Suppressor macrophage (primary cell): Measurements from ENCODE around the gene CADPS2.
"Not testable (repeated sequence)": the region's sequence is repeated elsewhere in the genome, so short reads cannot be mapped to it uniquely, and the experiment has no call there.

Experiments used
- DNase-seq, 4 experiments: peaks; one replicate each; pipeline ENCODE4 v3.0.0-alpha.2; 2020 to 2022

The CADPS2 gene

GRCh38 chr7:122849322-122849956 lies 36.8 kb downstream of the CADPS2 start:
- DNase-seq, result no peak

GRCh38 chr7:122847871-122848473 lies 38.3 kb downstream of the CADPS2 start:
- no peak for DNase-seq

- DNase-seq, result no peak
Observed at GRCh38 chr7:122846591-122846990, 39.7 kb downstream of the CADPS2 start.

- DNase-seq, result no peak
Observed at GRCh38 chr7:122845286-122845685, 41.0 kb downstream of the CADPS2 start.

- no peak for DNase-seq
Observed at GRCh38 chr7:122844191-122844988, 41.9 kb downstream of the CADPS2 start.

GRCh38 chr7:122842971-122843370 lies 43.3 kb downstream of the CADPS2 start:
- DNase-seq, result no peak

GRCh38 chr7:122836286-122836685 lies 50.0 kb downstream of the CADPS2 start:
- DNase-seq, result not testable (repeated sequence)

GRCh38 chr7:122834571-122834942 lies 51.7 kb downstream of the CADPS2 start:
- DNase-seq, result not testable (repeated sequence)

- no peak for DNase-seq
Observed at GRCh38 chr7:122833888-122834570, 52.2 kb downstream of the CADPS2 start.

- no peak for DNase-seq
Observed at GRCh38 chr7:122831436-122831835, 54.8 kb downstream of the CADPS2 start.

GRCh38 chr7:122829962-122830361 lies 56.3 kb downstream of the CADPS2 start:
- DNase-seq, result no peak

- no peak for DNase-seq
Observed at GRCh38 chr7:122827763-122828162, 58.5 kb downstream of the CADPS2 start.

- DNase-seq, result no peak
Observed at GRCh38 chr7:122813845-122814244, 72.4 kb downstream of the CADPS2 start.

- no peak for DNase-seq
Observed at GRCh38 chr7:122803851-122804250, 82.4 kb downstream of the CADPS2 start.

GRCh38 chr7:122803323-122803722 lies 82.9 kb downstream of the CADPS2 start:
- no peak for DNase-seq

- DNase-seq, result peak in 1 of 4 experiments; percentile 0
Observed at GRCh38 chr7:122802301-122802751, 83.9 kb downstream of the CADPS2 start.

GRCh38 chr7:122791959-122792545 lies 94.2 kb downstream of the CADPS2 start:
- no peak for DNase-seq

- no peak for DNase-seq
Observed at GRCh38 chr7:122790591-122790990, 95.7 kb downstream of the CADPS2 start.

- no peak for DNase-seq
Observed at GRCh38 chr7:122790132-122790531, 96.1 kb downstream of the CADPS2 start.

GRCh38 chr7:122789156-122789555 lies 97.1 kb downstream of the CADPS2 start:
- DNase-seq, result no peak

- no peak for DNase-seq
Observed at GRCh38 chr7:122770686-122771335, 115.4 kb downstream of the CADPS2 start.

- DNase-seq, result no peak
Observed at GRCh38 chr7:122768827-122769226, 117.4 kb downstream of the CADPS2 start.
